Measurements from ENCODE around the gene PDHA2.

Gene PDHA2

DNA sequence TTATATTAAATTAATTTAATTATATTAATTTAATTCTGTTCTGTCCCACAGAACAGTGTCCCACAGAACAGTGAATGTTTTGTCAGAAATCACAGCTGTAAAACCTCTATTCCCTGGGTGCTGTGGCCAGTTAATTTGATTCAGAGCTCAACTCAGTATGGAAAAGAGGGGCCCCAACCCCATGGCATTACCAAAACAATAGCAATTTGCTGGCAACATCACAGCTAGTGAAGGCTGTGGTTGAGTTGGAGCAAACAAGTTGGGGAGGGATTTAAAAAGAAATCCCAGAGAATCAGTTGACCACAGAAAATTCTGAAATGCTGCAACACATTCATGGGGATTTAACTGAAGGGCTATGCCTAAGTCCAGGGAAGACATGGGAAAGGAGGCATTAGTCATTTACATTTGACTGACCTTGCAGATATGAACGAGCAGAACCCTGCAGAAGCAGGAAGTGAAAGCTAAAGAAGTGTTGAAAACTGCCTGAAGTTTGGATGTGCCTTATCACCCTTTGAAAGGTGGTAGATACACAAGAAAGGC lies 30.1 kb downstream of the PDHA2 start:
- TF ChIP-seq, protein P1, sequence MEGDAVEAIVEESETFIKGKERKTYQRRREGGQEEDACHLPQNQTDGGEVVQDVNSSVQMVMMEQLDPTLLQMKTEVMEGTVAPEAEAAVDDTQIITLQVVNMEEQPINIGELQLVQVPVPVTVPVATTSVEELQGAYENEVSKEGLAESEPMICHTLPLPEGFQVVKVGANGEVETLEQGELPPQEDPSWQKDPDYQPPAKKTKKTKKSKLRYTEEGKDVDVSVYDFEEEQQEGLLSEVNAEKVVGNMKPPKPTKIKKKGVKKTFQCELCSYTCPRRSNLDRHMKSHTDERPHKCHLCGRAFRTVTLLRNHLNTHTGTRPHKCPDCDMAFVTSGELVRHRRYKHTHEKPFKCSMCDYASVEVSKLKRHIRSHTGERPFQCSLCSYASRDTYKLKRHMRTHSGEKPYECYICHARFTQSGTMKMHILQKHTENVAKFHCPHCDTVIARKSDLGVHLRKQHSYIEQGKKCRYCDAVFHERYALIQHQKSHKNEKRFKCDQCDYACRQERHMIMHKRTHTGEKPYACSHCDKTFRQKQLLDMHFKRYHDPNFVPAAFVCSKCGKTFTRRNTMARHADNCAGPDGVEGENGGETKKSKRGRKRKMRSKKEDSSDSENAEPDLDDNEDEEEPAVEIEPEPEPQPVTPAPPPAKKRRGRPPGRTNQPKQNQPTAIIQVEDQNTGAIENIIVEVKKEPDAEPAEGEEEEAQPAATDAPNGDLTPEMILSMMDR (IDR thresholded peaks at IDR 0.05; ENCODE audit: insufficient read depth, missing control alignments): no peak
- no peak for FAIRE-seq
- no peak for DNase-seq (ENCODE audit: insufficient read length, low spot score)

DNA sequence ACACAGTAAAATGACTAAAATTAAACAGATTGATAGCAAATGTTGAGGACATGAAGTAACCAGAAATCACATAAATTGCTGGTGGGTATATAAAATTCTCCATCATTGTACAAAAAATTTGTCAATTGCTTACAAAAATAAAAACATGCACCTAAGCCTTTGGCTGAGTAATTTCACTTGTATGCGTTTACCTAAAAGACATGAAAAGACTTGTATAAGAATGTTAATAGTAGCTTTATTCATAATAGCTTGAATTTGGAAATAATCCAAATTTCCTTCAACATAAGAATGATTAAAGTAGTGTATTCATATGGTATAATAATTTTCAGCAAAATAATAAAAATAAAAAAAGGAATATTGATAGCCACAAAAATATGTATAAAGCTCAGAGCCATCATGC lies 37.7 kb downstream of the PDHA2 start:
- DNase-seq (ENCODE audit: insufficient read length, low spot score) (no peak), FAIRE-seq (no peak)
- TF ChIP-seq, protein P1 (IDR thresholded peaks at IDR 0.05; ENCODE audit: insufficient read depth, missing control alignments): no peak

DNA sequence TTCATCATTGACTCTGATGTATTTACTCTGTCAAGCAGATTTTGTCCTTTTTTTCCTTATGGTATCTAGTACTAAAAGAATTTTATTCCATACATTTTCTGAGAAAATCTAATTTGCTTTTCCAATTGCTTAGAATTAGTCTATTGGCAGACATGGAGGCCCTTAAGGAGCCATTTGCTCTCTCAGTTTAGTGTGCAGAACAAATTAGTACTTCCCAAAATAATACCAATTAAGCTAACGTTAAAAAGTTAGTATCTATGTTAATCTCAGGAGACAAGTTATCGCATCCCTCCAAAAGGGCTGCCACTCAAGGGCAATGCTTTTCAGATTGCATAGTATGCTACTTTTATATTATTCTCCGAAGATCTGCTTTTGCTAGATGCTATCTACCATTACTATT lies 47.7 kb downstream of the PDHA2 start:
- DNase-seq (ENCODE audit: insufficient read length, low spot score) (no peak), FAIRE-seq (no peak)
- TF ChIP-seq, protein P1 (IDR thresholded peaks at IDR 0.05; ENCODE audit: insufficient read depth, missing control alignments): no peak

DNA sequence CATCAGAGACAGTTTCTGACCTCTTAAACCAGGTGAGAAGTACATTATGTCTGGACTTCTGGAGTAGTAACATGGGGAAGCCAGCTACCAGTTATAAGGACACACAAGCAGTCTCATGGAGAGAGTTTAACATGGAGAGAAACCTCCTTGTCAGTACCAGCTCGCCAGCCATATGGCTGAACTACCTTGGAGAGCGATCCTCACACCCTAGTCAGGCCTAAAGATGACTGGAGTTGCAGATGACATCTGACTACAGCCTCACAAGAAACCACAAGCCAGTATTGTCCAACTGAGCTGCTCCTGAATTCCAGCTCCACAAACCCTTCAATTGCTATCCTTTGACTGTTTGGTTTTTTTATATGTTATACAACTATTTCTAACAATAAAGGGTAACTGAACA lies 49.8 kb downstream of the PDHA2 start:
- DNase-seq (ENCODE audit: insufficient read length, low spot score): no peak
- TF ChIP-seq, protein P1 (IDR thresholded peaks at IDR 0.05; ENCODE audit: insufficient read depth, missing control alignments): no peak
- no peak for FAIRE-seq
